Airway epithelial cell (primary cell): ENCODE data around the gene ZNF566. TPM values are rescaled to one million over a fixed set of nuclear protein-coding genes. Genes with fewer than 3 reads are reported as not detected.

Experiments
- total RNA-seq: library from RNA; depleted of rRNA; stranded (reverse); fragments of >200 nt; gene quantifications from 2 replicates; pipeline ENCODE4 v1.2.3, GENCODE V29; 2015

The ZNF566 gene
- total RNA-seq: 2.2 TPM in 2 replicates

DNA sequence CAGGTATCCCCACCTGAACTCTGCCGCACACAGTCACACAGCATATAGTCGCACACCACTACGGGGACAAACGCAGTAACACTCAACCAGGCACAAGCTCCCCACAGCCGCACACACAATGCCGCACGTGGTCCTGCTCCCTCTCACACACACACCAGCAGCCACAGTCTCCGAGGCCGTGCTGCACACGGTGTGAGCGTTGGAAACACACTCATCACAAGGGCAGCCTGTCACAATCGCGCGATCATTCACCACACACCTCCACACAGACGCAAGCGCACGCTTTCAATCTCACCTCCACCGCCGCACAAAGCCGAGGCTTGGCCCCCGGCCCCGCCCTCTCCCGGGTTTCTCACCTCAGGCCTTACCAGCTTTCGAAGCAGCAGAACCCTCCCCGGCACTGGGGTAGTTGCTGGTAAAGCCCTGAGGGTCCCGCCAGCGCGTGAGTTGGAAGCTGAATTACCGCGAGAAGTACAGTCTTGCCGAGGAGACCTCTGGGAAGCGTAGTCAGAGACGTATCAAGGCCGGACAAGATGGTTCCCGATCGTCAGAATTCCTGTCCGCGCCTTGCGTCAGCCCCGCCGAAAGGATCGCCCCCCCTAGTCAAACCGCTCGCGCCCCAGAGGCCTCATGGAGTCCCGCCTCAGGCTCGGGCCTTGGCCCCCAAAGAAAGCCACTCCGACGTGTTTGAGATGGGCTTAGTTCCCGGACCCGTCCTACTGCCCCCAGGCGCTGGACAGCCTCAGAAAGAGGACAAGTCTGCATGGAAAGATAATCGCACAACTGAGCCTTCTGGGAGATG is at the start of gene ZNF566:
TSS of gene ZNF566 (minus strand) at position 444 of the 802 bp plus-strand sequence. CDS start 13,004 bp downstream, outside the sequence.

GRCh38 chr19:36528194-36528920 is 39.0 kb upstream of the ZNF566 start, which contains the start of gene ZNF260:
Gene ZNF260 (minus strand): TSS chr19:36528271. CDS start chr19:36515238, 13,033 bp downstream.

GRCh38 chr19:36418287-36419001 is 70.9 kb downstream of the ZNF566 start, which contains the start of gene ZFP82:
Gene ZFP82 (minus strand): TSS chr19:36418644. CDS start chr19:36409789, 8,855 bp downstream.

Other genes starting within 250 kb of the ZNF566 start
- 0.70 and 1.6 TPM in 2 replicates for gene ZFP14, start 110.4 kb downstream of the ZNF566 start, total RNA-seq
- 1.5 and 3.2 TPM in 2 replicates for gene ZFP82, start 70.9 kb downstream of the ZNF566 start, total RNA-seq
- gene ZNF260, start 38.7 kb upstream of the ZNF566 start, total RNA-seq: 5.4 and 16.4 TPM in 2 replicates
- gene ZNF529, start 83.7 kb upstream of the ZNF566 start, total RNA-seq: 2.4 and 2.8 TPM in 2 replicates
- gene ZNF382, start 115.8 kb upstream of the ZNF566 start, total RNA-seq: 0.19 and 0.78 TPM in 2 replicates
- gene ZNF461, start 177.3 kb upstream of the ZNF566 start, total RNA-seq: 2.1 and 14.9 TPM in 2 replicates
- gene ZNF567, start 198.1 kb upstream of the ZNF566 start, total RNA-seq: 1.8 and 4.1 TPM in 2 replicates